ENCODE results near the gene ST8SIA6. TPM values are rescaled to one million over a fixed set of nuclear protein-coding genes. Genes with fewer than 3 reads are reported as not detected.

Gene ST8SIA6
- polyA plus RNA-seq, 2 of the 4 experiments (the other 2 are of a cell fraction), result 0.16 to 0.25 TPM

- CTCF ChIA-PET, result interaction anchor here (0.8 to 1.2 kb wide), 3 partner anchors 14 to 612 kb away, joined by 3 to 4 read pairs (median 3); no protein-coding TSS in a partner anchor
- WGBS (ENCODE audit: missing lambda C conversion rate), result 90% methylated on average over 2 of the region's 2 CpGs
- FAIRE-seq, result no peak
Observed at GRCh38 chr10:17457083-17457482, 2.7 kb upstream of the ST8SIA6 start.

GRCh38 chr10:17456032-17456548, 1.7 kb upstream of the ST8SIA6 start:
- H3K9me3 ChIP-seq, result no peaks in the 10 kb centered on the region
- no peak overlapping the region for H3K4me2 ChIP-seq
- no peaks in the 10 kb centered on the region for H3K4me1 ChIP-seq
- no peak for ATAC-seq
- H3K4me3 ChIP-seq, result no peak overlapping the region
- no peak for DNase-seq (ENCODE audit: low read depth in 1 of 2, low spot score in 1 of 2)
- TF ChIP-seq CBX2 (IDR thresholded peaks at IDR 0.05; ENCODE audit: borderline replicate concordance, low read depth) (no peak), JUN (IDR thresholded peaks at IDR 0.05) (no peak), HOXB5 (CRISPR knock-in tag; IDR thresholded peaks at IDR 0.05) (no peak), MYC (IDR thresholded peaks at IDR 0.05; ENCODE audit: borderline replicate concordance, low read length) (no peak), TFCP2L1 (CRISPR knock-in tag; IDR thresholded peaks at IDR 0.05) (no peak), CHD4 (IDR thresholded peaks at IDR 0.05; ENCODE audit: borderline replicate concordance) (no peak), ESRRA (IDR thresholded peaks at IDR 0.05; ENCODE audit: borderline replicate concordance, low read length) (no peak), ZFP36 (IDR thresholded peaks at IDR 0.05; ENCODE audit: borderline replicate concordance, partially characterized antibody) (no peak), E2F6 (IDR thresholded peaks at IDR 0.05; ENCODE audit: borderline replicate concordance, low read depth) (no peak), SMC3 (IDR thresholded peaks at IDR 0.05) (no peak), NR3C1 (IDR thresholded peaks at IDR 0.05) (no peak), HOXB13 (CRISPR knock-in tag; IDR thresholded peaks at IDR 0.05; ENCODE audit: low read depth) (no peak), RNF2 (IDR thresholded peaks at IDR 0.05; ENCODE audit: borderline replicate concordance, low read depth) (no peak)
- H3K27ac ChIP-seq, result no peak overlapping the region
- WGBS (ENCODE audit: missing lambda C conversion rate), result 85% methylated on average over 2 of the region's 2 CpGs
- CTCF ChIA-PET, result interaction anchor here (1.2 kb wide), 1 partner anchor 15 kb away, joined by 4 read pairs; no protein-coding TSS in a partner anchor
- POLR2A ChIA-PET, result no interaction called here
- no peak for FAIRE-seq

More at GRCh38 chr10:17457083-17457482, 2.7 kb upstream of the ST8SIA6 start:
- Histone ChIP-seq H3K4me1 (no peaks in the 10 kb centered on the region), H3K27ac (no peak overlapping the region), H3K9me3 (no peaks in the 10 kb centered on the region), H3K4me3 (no peak overlapping the region), H3K4me2 (no peak overlapping the region)
- TF ChIP-seq ZFP36 (IDR thresholded peaks at IDR 0.05; ENCODE audit: borderline replicate concordance, partially characterized antibody) (no peak), PHF8 (IDR thresholded peaks at IDR 0.05; ENCODE audit: borderline replicate concordance, low read depth) (no peak), CHD2 (IDR thresholded peaks at IDR 0.05; ENCODE audit: low read length, partially characterized antibody) (no peak), ELK1 (IDR thresholded peaks at IDR 0.05; ENCODE audit: low read depth, low read length) (no peak), NPAS2 (CRISPR knock-in tag; IDR thresholded peaks at IDR 0.05; ENCODE audit: borderline replicate concordance) (no peak), NFE2L2 (conservative IDR thresholded peaks at IDR 0.05; ENCODE audit: low read length) (no peak), CTCF (IDR thresholded peaks at IDR 0.05) (no peak), ZC3H11A (IDR thresholded peaks at IDR 0.05) (no peak), HOXB13 (CRISPR knock-in tag; IDR thresholded peaks at IDR 0.05; ENCODE audit: low read depth) (no peak)
- POLR2A ChIA-PET, result no interaction called here
- DNase-seq (ENCODE audit: low read depth in 1 of 2, low spot score in 1 of 2) (no peak), ATAC-seq (no peak)
